H9 (cell line): Measurements from ENCODE around the gene ADGRL3. TPM values are rescaled to one million over a fixed set of nuclear protein-coding genes. Genes with fewer than 3 reads are reported as not detected.

ENCODE experiments used
- DNase-seq: peaks from one replicate; pipeline ENCODE4 v3.0.0-alpha.2; 2017
- H2AFZ ChIP-seq: one replicate; pipeline ENCODE4 v1.6.1; 2013; ENCODE audit warnings: mild to moderate bottlenecking, low read length, control low read depth, moderate library complexity
- H2AK5ac ChIP-seq: 2 replicates; pipeline ENCODE4 v1.6.1; 2013; ENCODE audit warnings: low read length, control low read depth, mixed read lengths; ENCODE audit not compliant: insufficient read length
- H2BK120ac ChIP-seq: one replicate; pipeline ENCODE4 v1.6.1; 2013; ENCODE audit warnings: low read depth, mild to moderate bottlenecking, low read length, control low read depth, inconsistent platforms; ENCODE audit not compliant: poor library complexity, severe bottlenecking
- H2BK12ac ChIP-seq: 2 replicates; pipeline ENCODE4 v1.6.1; 2013; ENCODE audit warnings: low read length, control low read depth, mixed read lengths, low read depth; ENCODE audit not compliant: insufficient read length
- H2BK15ac ChIP-seq: 2 replicates; pipeline ENCODE4 v1.6.1; 2013; ENCODE audit warnings: low read depth, low read length, control low read depth
- H2BK20ac ChIP-seq: one replicate; pipeline ENCODE4 v1.6.1; 2013; ENCODE audit warnings: low read depth, mild to moderate bottlenecking, low read length, control low read depth, inconsistent platforms; ENCODE audit not compliant: poor library complexity, severe bottlenecking
- H2BK5ac ChIP-seq: 2 replicates; pipeline ENCODE4 v1.6.1; 2013; ENCODE audit warnings: low read length, control low read depth, mixed read lengths; ENCODE audit not compliant: insufficient read length
- H3K14ac ChIP-seq: 2 replicates; pipeline ENCODE4 v1.6.1; 2013; ENCODE audit warnings: low read length, control low read depth; ENCODE audit not compliant: insufficient read depth
- H3K18ac ChIP-seq: 2 replicates; pipeline ENCODE4 v1.6.1; 2013; ENCODE audit warnings: low read depth, mild to moderate bottlenecking, mixed read lengths, low read length, control low read depth; ENCODE audit not compliant: insufficient read length
- H3K23ac ChIP-seq: 2 replicates; pipeline ENCODE4 v1.6.1; 2013; ENCODE audit warnings: low read length, control low read depth, mixed read lengths, low read depth; ENCODE audit not compliant: insufficient read length
- H3K23me2 ChIP-seq: 2 replicates; pipeline ENCODE4 v1.6.1; 2013; ENCODE audit warnings: low read depth, mild to moderate bottlenecking, mixed read lengths, low read length, control low read depth; ENCODE audit not compliant: insufficient read length, poor library complexity, severe bottlenecking
- H3K27ac ChIP-seq: 2 replicates; pipeline ENCODE4 v1.5.1; 2013; ENCODE audit warnings: low read length, control low read depth, mixed read lengths, low read depth; ENCODE audit not compliant: insufficient read length
- H3K27me3 ChIP-seq: 2 replicates; pipeline ENCODE4 v1.6.1; 2013; ENCODE audit warnings: low read length, control low read depth, inconsistent platforms; ENCODE audit not compliant: insufficient read depth
- H3K4ac ChIP-seq: 2 replicates; pipeline ENCODE4 v1.6.1; 2013; ENCODE audit warnings: low read depth, mild to moderate bottlenecking, control low read depth, inconsistent platforms, low read length, moderate library complexity
- H3K4me1 ChIP-seq: 2 replicates; pipeline ENCODE4 v1.6.1; 2013; ENCODE audit warnings: low read length, control low read depth, inconsistent platforms; ENCODE audit not compliant: insufficient read depth
- H3K4me2 ChIP-seq: 2 replicates; pipeline ENCODE4 v1.6.1; 2013; ENCODE audit warnings: low read length, control low read depth, mixed read lengths; ENCODE audit not compliant: insufficient read length, insufficient read depth
- H3K56ac ChIP-seq: 2 replicates; pipeline ENCODE4 v1.6.1; 2013; ENCODE audit warnings: low read depth, mild to moderate bottlenecking, mixed read lengths, low read length, control low read depth; ENCODE audit not compliant: insufficient read length
- H3K79me1 ChIP-seq: 2 replicates; pipeline ENCODE4 v1.6.1; 2013; ENCODE audit warnings: low read depth, mild to moderate bottlenecking, moderate library complexity, low read length, control low read depth, inconsistent platforms; ENCODE audit not compliant: insufficient read depth, poor library complexity, severe bottlenecking
- H3K79me2 ChIP-seq: 2 replicates; pipeline ENCODE4 v1.6.1; 2013; ENCODE audit warnings: low read length, control low read depth, inconsistent platforms; ENCODE audit not compliant: insufficient read depth
- H3K9ac ChIP-seq: 2 replicates; pipeline ENCODE4 v1.6.1; 2013; ENCODE audit warnings: low read length, control low read depth, mixed read lengths; ENCODE audit not compliant: insufficient read length; ENCODE audit errors: extremely low read depth
- H3K9me3 ChIP-seq: one replicate; pipeline ENCODE4 v1.6.1; 2013; ENCODE audit warnings: low read depth, low read length, inconsistent platforms; ENCODE audit not compliant: control insufficient read depth
- H3T11ph ChIP-seq: one replicate; pipeline ENCODE4 v1.6.1; 2013; ENCODE audit warnings: mild to moderate bottlenecking, low read length, control low read depth, inconsistent platforms
- H4K20me1 ChIP-seq: one replicate; pipeline ENCODE4 v1.6.1; 2013; ENCODE audit not compliant: control insufficient read depth, insufficient read length, insufficient read depth
- H4K5ac ChIP-seq: 2 replicates; pipeline ENCODE4 v1.6.1; 2013; ENCODE audit warnings: low read depth, mild to moderate bottlenecking, mixed read lengths, low read length, control low read depth; ENCODE audit not compliant: insufficient read length
- H4K8ac ChIP-seq: replicated peaks from 2 replicates; pipeline ENCODE4 v1.6.1; 2013; ENCODE audit warnings: low read length, control low read depth, mixed read lengths, low read depth; ENCODE audit not compliant: insufficient read length
- H4K91ac ChIP-seq: 2 replicates; pipeline ENCODE4 v1.6.1; 2013; ENCODE audit warnings: low read depth, mild to moderate bottlenecking, moderate library complexity, mixed read lengths, low read length, control low read depth; ENCODE audit not compliant: insufficient read length
- H3K27ac Mint-ChIP-seq, 3 experiments: 2 replicates in 2 of 3; 3 replicates in 1 of 3; pipeline ENCODE4 v1.8.0; 2020 to 2021; ENCODE audit warnings: mixed read lengths in 3 of 3, mild to moderate bottlenecking in 1 of 3, moderate library complexity in 1 of 3
- H3K27me3 Mint-ChIP-seq: 2 replicates; pipeline ENCODE4 v1.8.0; 2021; ENCODE audit warnings: low read depth, mild to moderate bottlenecking, moderate library complexity, mixed read lengths
- H3K36me3 Mint-ChIP-seq, 3 experiments: 2 replicates in 2 of 3; 3 replicates in 1 of 3; pipeline ENCODE4 v1.8.0; 2020 to 2021; ENCODE audit warnings: low read depth in 3 of 3, mixed read lengths in 3 of 3; ENCODE audit not compliant: insufficient read depth in 1 of 3
- H3K4me1 Mint-ChIP-seq, 2 experiments: 2 replicates each; pipeline ENCODE4 v1.8.0; 2020; ENCODE audit warnings: mixed read lengths in 2 of 2
- H3K4me3 Mint-ChIP-seq, 2 experiments: 2 replicates in 1 of 2; 3 replicates in 1 of 2; pipeline ENCODE4 v1.8.0; 2020 to 2021; ENCODE audit warnings: mild to moderate bottlenecking in 2 of 2, mixed read lengths in 2 of 2, moderate library complexity in 1 of 2
- H3K9me3 Mint-ChIP-seq, 2 experiments: 2 replicates in 1 of 2; 3 replicates in 1 of 2; pipeline ENCODE4 v1.8.0; 2020; ENCODE audit warnings: mild to moderate bottlenecking in 2 of 2, mixed read lengths in 2 of 2, moderate library complexity in 1 of 2
- CTCF ChIP-seq: fragments of 200-600 bp; sonication (generic); conservative IDR thresholded peaks from 3 replicates; pipeline ENCODE4 v1.8.0; 2021; ENCODE audit warnings: antibody characterized with exemption, mild to moderate bottlenecking
- WGBS: extraction: QIAGEN DNeasy Blood & Tissue Kit; methylation state at CpG from one replicate; pipeline ENCODE4 v1.1.7; 2013; ENCODE audit warnings: missing lambda C conversion rate, low lambda C conversion rate, mixed read lengths; ENCODE audit not compliant: insufficient read length; ENCODE audit errors: extremely low coverage; 5-methylcytosine and 5-hydroxymethylcytosine counted together
- total RNA-seq: library from RNA; stranded (reverse); gene quantifications from 2 replicates; pipeline ENCODE4 v1.2.1, GENCODE V29; 2021

ADGRL3 gene
- total RNA-seq, 1 experiment from 2014 or later, result 5.9 TPM

DNA sequence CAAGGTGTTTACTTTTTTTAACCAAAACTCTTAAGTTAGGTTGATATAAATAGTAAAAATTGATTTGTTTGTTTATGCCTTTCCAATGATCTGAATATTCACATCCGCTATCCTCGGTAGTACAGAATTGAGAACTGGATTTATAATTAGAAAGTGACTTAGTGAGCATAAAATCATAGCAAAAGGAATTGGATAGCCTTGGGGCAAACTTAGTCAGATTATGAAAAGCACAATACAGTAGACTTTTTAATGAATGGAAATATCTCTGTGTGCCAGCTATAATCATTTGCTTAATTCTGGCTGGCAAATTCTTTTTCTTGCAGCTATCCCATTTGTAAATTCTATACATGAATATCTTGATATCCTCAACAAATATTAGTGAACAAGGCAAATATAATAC lies 713.5 kb downstream of the ADGRL3 start:
- H3K4ac ChIP-seq, result no peak overlapping the region
- no peak overlapping the region for H2AFZ ChIP-seq
- H4K91ac ChIP-seq, result no peak overlapping the region
- H3K23ac ChIP-seq, result no peak overlapping the region
- H3K9me3 ChIP-seq, result no peaks in the 10 kb centered on the region
- H3K4me1 Mint-ChIP-seq, result peaks cover 65 to 72% of the 10 kb centered on the region in 2 experiments
- H3K4me3 Mint-ChIP-seq, result no peak overlapping the region
- no peak for TF ChIP-seq CTCF
- no peak overlapping the region for H3T11ph ChIP-seq
- peaks cover 6% of the 10 kb centered on the region; the same call in 1 of the 2 replicates for H3K4me1 ChIP-seq
- DNase-seq, result no peak
- H3K23me2 ChIP-seq, result no peaks in the 10 kb centered on the region
- H3K14ac ChIP-seq, result no peak overlapping the region
- H3K9ac ChIP-seq, result no peak overlapping the region
- H2BK15ac ChIP-seq, result no peak overlapping the region
- no peaks in the 10 kb centered on the region for H4K20me1 ChIP-seq
- no peaks in the 10 kb centered on the region for H3K79me1 ChIP-seq
- H3K18ac ChIP-seq, result no peak overlapping the region
- no peaks in the 10 kb centered on the region for H3K9me3 Mint-ChIP-seq
- H2BK20ac ChIP-seq, result no peak overlapping the region
- no peak overlapping the region for H2AK5ac ChIP-seq
- no peaks in the 10 kb centered on the region for H3K27me3 ChIP-seq
- H3K27ac Mint-ChIP-seq, result 0 out of 7 replicates have a peak overlapping the region, but pooled peaks of 1 of the 3 experiments have one; percentile 12
- H3K4me2 ChIP-seq, result no peak overlapping the region
- H2BK5ac ChIP-seq, result no peak overlapping the region
- no peak overlapping the region for H3K56ac ChIP-seq
- no peak overlapping the region for H4K5ac ChIP-seq
- peaks cover 0 to 7% (median 0%) of the 10 kb centered on the region in 3 experiments; a peak in 2 of 7 replicates for H3K36me3 Mint-ChIP-seq
- no peak overlapping the region for H2BK12ac ChIP-seq
- WGBS, result no CpG with 5 or more reads among the region's 2 CpGs
- no peaks in the 10 kb centered on the region for H3K27me3 Mint-ChIP-seq
- H4K8ac ChIP-seq, result no peak overlapping the region
- H3K79me2 ChIP-seq, result no peaks in the 10 kb centered on the region
- H2BK120ac ChIP-seq, result no peak overlapping the region
- H3K27ac ChIP-seq, result no peak overlapping the region
